ENCODE data around the gene ERO1A. TPM values are rescaled to one million over a fixed set of nuclear protein-coding genes. Genes with fewer than 3 reads are reported as not detected.

The ERO1A gene
- total RNA-seq, 1 experiment from 2014 or later = 44.6 TPM

DNA sequence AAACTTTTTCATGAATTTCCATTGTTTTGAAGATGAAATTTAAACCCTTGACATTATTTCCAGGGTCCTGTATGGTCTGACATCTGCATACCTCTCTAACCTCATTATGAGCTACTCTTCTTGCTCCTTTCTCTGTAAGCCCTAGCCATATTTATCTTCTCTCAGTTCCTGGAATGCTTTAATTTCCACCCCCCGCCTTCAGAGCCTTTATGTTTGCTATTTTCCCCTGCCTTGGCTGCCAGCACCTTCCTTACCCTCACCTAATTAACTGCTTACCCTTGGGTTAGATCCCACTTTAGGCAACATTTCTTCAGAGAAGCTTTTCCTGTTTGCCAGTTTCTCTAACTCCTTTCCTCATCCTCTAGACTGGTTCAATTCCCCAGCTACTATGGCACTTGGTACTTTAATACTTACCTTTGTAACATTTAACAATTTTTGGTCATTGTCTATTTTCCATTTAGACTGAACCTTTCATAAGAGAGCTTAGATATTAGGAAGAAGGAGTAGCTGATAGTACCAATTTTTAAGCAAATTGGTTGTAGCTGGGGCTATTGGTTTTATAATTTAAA is 40.6 kb upstream of the ERO1A start:
- peak; percentile 24 for ATAC-seq

DNA sequence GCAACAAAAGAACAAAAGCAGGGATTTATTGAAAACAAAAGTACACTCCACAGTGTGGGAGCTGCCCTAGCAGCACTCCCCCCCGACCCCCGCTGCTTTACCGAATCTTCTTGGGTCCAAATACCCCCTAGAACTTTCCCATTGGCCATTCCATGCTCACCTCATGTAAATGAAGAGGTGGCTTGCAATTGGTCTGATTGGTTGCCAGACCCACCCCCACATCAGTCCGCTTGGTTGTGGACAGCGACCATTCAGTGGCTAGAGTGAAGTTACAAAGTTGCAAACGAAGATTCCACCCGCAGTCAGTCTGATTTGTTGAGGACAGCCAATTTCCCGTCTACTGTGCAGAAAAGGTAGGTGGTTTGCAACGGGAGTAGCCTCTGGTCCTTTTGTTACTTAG is 38.5 kb upstream of the ERO1A start:
- H3K4me3 Mint-ChIP-seq = peak overlapping the region; percentile 36
- H3K36me3 Mint-ChIP-seq = peaks cover 15% of the 10 kb centered on the region
- ChIA-PET POLR2A (no interaction called here), CTCF (no interaction called here)
- TF ChIP-seq ZNF317 (CRISPR knock-in tag; IDR thresholded peaks at IDR 0.05; ENCODE audit: borderline replicate concordance, low read depth) (no peak), TP53 (CRISPR knock-in tag; IDR thresholded peaks at IDR 0.05) (no peak), NR1H2 (CRISPR knock-in tag; IDR thresholded peaks at IDR 0.05) (no peak), CREB1 (CRISPR knock-in tag; IDR thresholded peaks at IDR 0.05) (no peak), TCF7 (CRISPR knock-in tag; IDR thresholded peaks at IDR 0.05; ENCODE audit: low read depth) (no peak), NFE2L1 (CRISPR knock-in tag; IDR thresholded peaks at IDR 0.05) (no peak), GABPB1 (CRISPR knock-in tag; IDR thresholded peaks at IDR 0.05) (no peak), NFYB (CRISPR knock-in tag; conservative IDR thresholded peaks at IDR 0.05; ENCODE audit: low read depth) (no peak), CBFB (CRISPR knock-in tag; IDR thresholded peaks at IDR 0.05; ENCODE audit: low read depth) (no peak), NR2C2 (CRISPR knock-in tag; IDR thresholded peaks at IDR 0.05) (no peak), MXD4 (CRISPR knock-in tag; IDR thresholded peaks at IDR 0.05; ENCODE audit: borderline replicate concordance) (no peak)
- TF ChIP-seq, protein P1, sequence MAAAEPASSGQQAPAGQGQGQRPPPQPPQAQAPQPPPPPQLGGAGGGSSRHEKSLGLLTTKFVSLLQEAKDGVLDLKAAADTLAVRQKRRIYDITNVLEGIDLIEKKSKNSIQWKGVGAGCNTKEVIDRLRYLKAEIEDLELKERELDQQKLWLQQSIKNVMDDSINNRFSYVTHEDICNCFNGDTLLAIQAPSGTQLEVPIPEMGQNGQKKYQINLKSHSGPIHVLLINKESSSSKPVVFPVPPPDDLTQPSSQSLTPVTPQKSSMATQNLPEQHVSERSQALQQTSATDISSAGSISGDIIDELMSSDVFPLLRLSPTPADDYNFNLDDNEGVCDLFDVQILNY (CRISPR knock-in tag; IDR thresholded peaks at IDR 0.05) = no peak
- TF ChIP-seq, protein P2, sequence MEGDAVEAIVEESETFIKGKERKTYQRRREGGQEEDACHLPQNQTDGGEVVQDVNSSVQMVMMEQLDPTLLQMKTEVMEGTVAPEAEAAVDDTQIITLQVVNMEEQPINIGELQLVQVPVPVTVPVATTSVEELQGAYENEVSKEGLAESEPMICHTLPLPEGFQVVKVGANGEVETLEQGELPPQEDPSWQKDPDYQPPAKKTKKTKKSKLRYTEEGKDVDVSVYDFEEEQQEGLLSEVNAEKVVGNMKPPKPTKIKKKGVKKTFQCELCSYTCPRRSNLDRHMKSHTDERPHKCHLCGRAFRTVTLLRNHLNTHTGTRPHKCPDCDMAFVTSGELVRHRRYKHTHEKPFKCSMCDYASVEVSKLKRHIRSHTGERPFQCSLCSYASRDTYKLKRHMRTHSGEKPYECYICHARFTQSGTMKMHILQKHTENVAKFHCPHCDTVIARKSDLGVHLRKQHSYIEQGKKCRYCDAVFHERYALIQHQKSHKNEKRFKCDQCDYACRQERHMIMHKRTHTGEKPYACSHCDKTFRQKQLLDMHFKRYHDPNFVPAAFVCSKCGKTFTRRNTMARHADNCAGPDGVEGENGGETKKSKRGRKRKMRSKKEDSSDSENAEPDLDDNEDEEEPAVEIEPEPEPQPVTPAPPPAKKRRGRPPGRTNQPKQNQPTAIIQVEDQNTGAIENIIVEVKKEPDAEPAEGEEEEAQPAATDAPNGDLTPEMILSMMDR (IDR thresholded peaks at IDR 0.05) = no peak
- peaks cover 5% of the 10 kb centered on the region for H3K9me3 Mint-ChIP-seq
- H3K27ac Mint-ChIP-seq = peak overlapping the region; percentile 70
- ATAC-seq (no peak), DNase-seq (ENCODE audit: low spot score) (peak; percentile 38)
- H3K4me1 Mint-ChIP-seq = peaks cover 63% of the 10 kb centered on the region
- H3K27me3 Mint-ChIP-seq (ENCODE audit: low read depth) = no peaks in the 10 kb centered on the region

More for the DNA sequence above, 40.6 kb upstream of the ERO1A start:
- H3K4me3 Mint-ChIP-seq = 0 out of 2 replicates have a peak overlapping the region, but pooled peaks have one; percentile 4
- CTCF ChIA-PET = interaction anchor here (1.1 to 1.5 kb wide), 2 partner anchors 22 to 560 kb away, joined by 3 read pairs; no protein-coding TSS in a partner anchor
- peaks cover 18% of the 10 kb centered on the region for H3K36me3 Mint-ChIP-seq
- H3K4me1 Mint-ChIP-seq = peaks cover 62% of the 10 kb centered on the region
- POLR2A ChIA-PET = no interaction called here
- no peak for DNase-seq (ENCODE audit: low spot score)
- peak overlapping the region; percentile 52 for H3K27ac Mint-ChIP-seq
- peaks cover 5% of the 10 kb centered on the region for H3K9me3 Mint-ChIP-seq
- no peaks in the 10 kb centered on the region for H3K27me3 Mint-ChIP-seq (ENCODE audit: low read depth)
- TF ChIP-seq JAZF1 (CRISPR knock-in tag; IDR thresholded peaks at IDR 0.05) (no peak), SP1 (CRISPR knock-in tag; conservative IDR thresholded peaks at IDR 0.05) (no peak), ZNF263 (CRISPR knock-in tag; IDR thresholded peaks at IDR 0.05; ENCODE audit: low read depth) (no peak), GRHL2 (CRISPR knock-in tag; IDR thresholded peaks at IDR 0.05; ENCODE audit: insufficient replicate concordance, severe bottlenecking) (no peak)
- TF ChIP-seq, protein P3, sequence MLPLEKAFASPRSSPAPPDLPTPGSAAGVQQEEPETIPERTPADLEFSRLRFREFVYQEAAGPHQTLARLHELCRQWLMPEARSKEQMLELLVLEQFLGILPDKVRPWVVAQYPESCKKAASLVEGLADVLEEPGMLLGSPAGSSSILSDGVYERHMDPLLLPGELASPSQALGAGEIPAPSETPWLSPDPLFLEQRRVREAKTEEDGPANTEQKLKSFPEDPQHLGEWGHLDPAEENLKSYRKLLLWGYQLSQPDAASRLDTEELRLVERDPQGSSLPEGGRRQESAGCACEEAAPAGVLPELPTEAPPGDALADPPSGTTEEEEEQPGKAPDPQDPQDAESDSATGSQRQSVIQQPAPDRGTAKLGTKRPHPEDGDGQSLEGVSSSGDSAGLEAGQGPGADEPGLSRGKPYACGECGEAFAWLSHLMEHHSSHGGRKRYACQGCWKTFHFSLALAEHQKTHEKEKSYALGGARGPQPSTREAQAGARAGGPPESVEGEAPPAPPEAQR (CRISPR knock-in tag; IDR thresholded peaks at IDR 0.05) = no peak
- TF ChIP-seq, protein P4, sequence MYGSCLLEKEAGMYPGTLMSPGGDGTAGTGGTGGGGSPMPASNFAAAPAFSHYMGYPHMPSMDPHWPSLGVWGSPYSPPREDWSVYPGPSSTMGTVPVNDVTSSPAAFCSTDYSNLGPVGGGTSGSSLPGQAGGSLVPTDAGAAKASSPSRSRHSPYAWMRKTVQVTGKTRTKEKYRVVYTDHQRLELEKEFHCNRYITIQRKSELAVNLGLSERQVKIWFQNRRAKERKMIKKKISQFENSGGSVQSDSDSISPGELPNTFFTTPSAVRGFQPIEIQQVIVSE (CRISPR knock-in tag; IDR thresholded peaks at IDR 0.05; ENCODE audit: borderline replicate concordance) = no peak
- TF ChIP-seq, protein P5, sequence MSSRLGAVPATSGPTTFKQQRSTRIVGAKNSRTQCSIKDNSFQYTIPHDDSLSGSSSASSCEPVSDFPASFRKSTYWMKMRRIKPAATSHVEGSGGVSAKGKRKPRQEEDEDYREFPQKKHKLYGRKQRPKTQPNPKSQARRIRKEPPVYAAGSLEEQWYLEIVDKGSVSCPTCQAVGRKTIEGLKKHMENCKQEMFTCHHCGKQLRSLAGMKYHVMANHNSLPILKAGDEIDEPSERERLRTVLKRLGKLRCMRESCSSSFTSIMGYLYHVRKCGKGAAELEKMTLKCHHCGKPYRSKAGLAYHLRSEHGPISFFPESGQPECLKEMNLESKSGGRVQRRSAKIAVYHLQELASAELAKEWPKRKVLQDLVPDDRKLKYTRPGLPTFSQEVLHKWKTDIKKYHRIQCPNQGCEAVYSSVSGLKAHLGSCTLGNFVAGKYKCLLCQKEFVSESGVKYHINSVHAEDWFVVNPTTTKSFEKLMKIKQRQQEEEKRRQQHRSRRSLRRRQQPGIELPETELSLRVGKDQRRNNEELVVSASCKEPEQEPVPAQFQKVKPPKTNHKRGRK (CRISPR knock-in tag; IDR thresholded peaks at IDR 0.05; ENCODE audit: borderline replicate concordance) = no peak
- TF ChIP-seq, protein P6, sequence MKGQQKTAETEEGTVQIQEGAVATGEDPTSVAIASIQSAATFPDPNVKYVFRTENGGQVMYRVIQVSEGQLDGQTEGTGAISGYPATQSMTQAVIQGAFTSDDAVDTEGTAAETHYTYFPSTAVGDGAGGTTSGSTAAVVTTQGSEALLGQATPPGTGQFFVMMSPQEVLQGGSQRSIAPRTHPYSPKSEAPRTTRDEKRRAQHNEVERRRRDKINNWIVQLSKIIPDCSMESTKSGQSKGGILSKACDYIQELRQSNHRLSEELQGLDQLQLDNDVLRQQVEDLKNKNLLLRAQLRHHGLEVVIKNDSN (CRISPR knock-in tag; IDR thresholded peaks at IDR 0.05) = no peak
